ENCODE data around the gene CPT2. TPM values are rescaled to one million over a fixed set of nuclear protein-coding genes. Genes with fewer than 3 reads are reported as not detected.

The CPT2 gene
- total and polyA plus RNA-seq, 2 of the 13 experiments (the other 11 are each of a cell fraction or from before 2014, with no cell fraction given) = 12.6 to 14.6 TPM

- TF ChIP-seq BRD4 (CRISPR knock-in tag; IDR thresholded peaks at IDR 0.05) = peak; percentile 63; the same call in 1 of the 2 replicates
- TF ChIP-seq, protein P1, sequence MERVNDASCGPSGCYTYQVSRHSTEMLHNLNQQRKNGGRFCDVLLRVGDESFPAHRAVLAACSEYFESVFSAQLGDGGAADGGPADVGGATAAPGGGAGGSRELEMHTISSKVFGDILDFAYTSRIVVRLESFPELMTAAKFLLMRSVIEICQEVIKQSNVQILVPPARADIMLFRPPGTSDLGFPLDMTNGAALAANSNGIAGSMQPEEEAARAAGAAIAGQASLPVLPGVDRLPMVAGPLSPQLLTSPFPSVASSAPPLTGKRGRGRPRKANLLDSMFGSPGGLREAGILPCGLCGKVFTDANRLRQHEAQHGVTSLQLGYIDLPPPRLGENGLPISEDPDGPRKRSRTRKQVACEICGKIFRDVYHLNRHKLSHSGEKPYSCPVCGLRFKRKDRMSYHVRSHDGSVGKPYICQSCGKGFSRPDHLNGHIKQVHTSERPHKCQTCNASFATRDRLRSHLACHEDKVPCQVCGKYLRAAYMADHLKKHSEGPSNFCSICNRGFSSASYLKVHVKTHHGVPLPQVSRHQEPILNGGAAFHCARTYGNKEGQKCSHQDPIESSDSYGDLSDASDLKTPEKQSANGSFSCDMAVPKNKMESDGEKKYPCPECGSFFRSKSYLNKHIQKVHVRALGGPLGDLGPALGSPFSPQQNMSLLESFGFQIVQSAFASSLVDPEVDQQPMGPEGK (CRISPR knock-in tag; IDR thresholded peaks at IDR 0.05) = peak; percentile 98
- TF ChIP-seq HDAC6 (IDR thresholded peaks at IDR 0.05; ENCODE audit: low read depth, low read length) = no peak
- TF ChIP-seq ATF7-NPFF (CRISPR knock-in tag; IDR thresholded peaks at IDR 0.05; ENCODE audit: low read depth) = no peak
- no peak for TF ChIP-seq ZNF432 (CRISPR knock-in tag; IDR thresholded peaks at IDR 0.05; ENCODE audit: borderline replicate concordance)
- peak; percentile 75; the same call in 1 of the 2 replicates for TF ChIP-seq BORCS8-MEF2B (CRISPR knock-in tag; IDR thresholded peaks at IDR 0.05)
- TF ChIP-seq ZNF510 (CRISPR knock-in tag; IDR thresholded peaks at IDR 0.05; ENCODE audit: low read depth) = peak; percentile 82; the same call in 1 of the 2 replicates
- no peak for TF ChIP-seq DMTF1 (CRISPR knock-in tag; IDR thresholded peaks at IDR 0.05)
- no peak for TF ChIP-seq IKZF1 (IDR thresholded peaks at IDR 0.05)
- peak; percentile 86 for TF ChIP-seq ISL2 (CRISPR knock-in tag; IDR thresholded peaks at IDR 0.05)
- TF ChIP-seq CREM (IDR thresholded peaks at IDR 0.05) = peak; percentile 76; the same call in 1 of the 2 replicates
- no peak for TF ChIP-seq CREM (CRISPR knock-in tag; IDR thresholded peaks at IDR 0.05)
- TF ChIP-seq, protein P2, sequence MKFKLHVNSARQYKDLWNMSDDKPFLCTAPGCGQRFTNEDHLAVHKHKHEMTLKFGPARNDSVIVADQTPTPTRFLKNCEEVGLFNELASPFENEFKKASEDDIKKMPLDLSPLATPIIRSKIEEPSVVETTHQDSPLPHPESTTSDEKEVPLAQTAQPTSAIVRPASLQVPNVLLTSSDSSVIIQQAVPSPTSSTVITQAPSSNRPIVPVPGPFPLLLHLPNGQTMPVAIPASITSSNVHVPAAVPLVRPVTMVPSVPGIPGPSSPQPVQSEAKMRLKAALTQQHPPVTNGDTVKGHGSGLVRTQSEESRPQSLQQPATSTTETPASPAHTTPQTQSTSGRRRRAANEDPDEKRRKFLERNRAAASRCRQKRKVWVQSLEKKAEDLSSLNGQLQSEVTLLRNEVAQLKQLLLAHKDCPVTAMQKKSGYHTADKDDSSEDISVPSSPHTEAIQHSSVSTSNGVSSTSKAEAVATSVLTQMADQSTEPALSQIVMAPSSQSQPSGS (CRISPR knock-in tag; IDR thresholded peaks at IDR 0.05) = peak; percentile 93
- peak; percentile 8; the same call in 1 of the 2 replicates for TF ChIP-seq ZKSCAN1 (IDR thresholded peaks at IDR 0.05; ENCODE audit: low read length)
- peak; percentile 94 for TF ChIP-seq JUN (CRISPR knock-in tag; IDR thresholded peaks at IDR 0.05)
- no peak for TF ChIP-seq ATRX (CRISPR knock-in tag; IDR thresholded peaks at IDR 0.05; ENCODE audit: borderline replicate concordance)
- TF ChIP-seq, protein P3, sequence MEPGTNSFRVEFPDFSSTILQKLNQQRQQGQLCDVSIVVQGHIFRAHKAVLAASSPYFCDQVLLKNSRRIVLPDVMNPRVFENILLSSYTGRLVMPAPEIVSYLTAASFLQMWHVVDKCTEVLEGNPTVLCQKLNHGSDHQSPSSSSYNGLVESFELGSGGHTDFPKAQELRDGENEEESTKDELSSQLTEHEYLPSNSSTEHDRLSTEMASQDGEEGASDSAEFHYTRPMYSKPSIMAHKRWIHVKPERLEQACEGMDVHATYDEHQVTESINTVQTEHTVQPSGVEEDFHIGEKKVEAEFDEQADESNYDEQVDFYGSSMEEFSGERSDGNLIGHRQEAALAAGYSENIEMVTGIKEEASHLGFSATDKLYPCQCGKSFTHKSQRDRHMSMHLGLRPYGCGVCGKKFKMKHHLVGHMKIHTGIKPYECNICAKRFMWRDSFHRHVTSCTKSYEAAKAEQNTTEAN (CRISPR knock-in tag; conservative IDR thresholded peaks at IDR 0.05) = peak; percentile 86
- TF ChIP-seq ZNF354B (CRISPR knock-in tag; IDR thresholded peaks at IDR 0.05) = no peak
- TF ChIP-seq RBM39 (IDR thresholded peaks at IDR 0.05; ENCODE audit: low read depth, low read length, poor library complexity, severe bottlenecking) = no peak
- no peak for TF ChIP-seq ZNF775 (CRISPR knock-in tag; IDR thresholded peaks at IDR 0.05; ENCODE audit: borderline replicate concordance)
- peak; percentile 96 for TF ChIP-seq ZZZ3 (CRISPR knock-in tag; IDR thresholded peaks at IDR 0.05; ENCODE audit: borderline replicate concordance)
- TF ChIP-seq DNMT3B (CRISPR knock-in tag; conservative IDR thresholded peaks at IDR 0.05) = no peak; the same call in 1 of the 2 replicates
- no peak for TF ChIP-seq ZNF17 (CRISPR knock-in tag; IDR thresholded peaks at IDR 0.05)
- TF ChIP-seq PAWR (CRISPR knock-in tag; IDR thresholded peaks at IDR 0.05; ENCODE audit: borderline replicate concordance) = no peak
- no peak for TF ChIP-seq PCBP1 (IDR thresholded peaks at IDR 0.05; ENCODE audit: borderline replicate concordance, low read depth, low read length)
- peak; percentile 61; the same call in 1 of the 2 replicates for TF ChIP-seq ZNF335 (CRISPR knock-in tag; IDR thresholded peaks at IDR 0.05)
Observed at GRCh38 chr1:53160924-53161378, 35.7 kb upstream of the CPT2 start (continued).
